Activated CD4-positive, alpha-beta T cell treated with anti-CD3 and anti-CD28 coated beads, Interleukin-10, Interleukin-2, amounts not matched to agents 100 ng/mL and 50 ng/mL, durations not matched to agents 16 hours and 8 hours (primary cell): ENCODE data around the gene RFX4.
A peak's percentile ranks its signal among the peaks of the same experiment; 100 is the strongest.

ENCODE experiments used
- DNase-seq: peaks from one replicate; pipeline ENCODE4 v3.0.0-alpha.2; 2020

The RFX4 gene

DNA sequence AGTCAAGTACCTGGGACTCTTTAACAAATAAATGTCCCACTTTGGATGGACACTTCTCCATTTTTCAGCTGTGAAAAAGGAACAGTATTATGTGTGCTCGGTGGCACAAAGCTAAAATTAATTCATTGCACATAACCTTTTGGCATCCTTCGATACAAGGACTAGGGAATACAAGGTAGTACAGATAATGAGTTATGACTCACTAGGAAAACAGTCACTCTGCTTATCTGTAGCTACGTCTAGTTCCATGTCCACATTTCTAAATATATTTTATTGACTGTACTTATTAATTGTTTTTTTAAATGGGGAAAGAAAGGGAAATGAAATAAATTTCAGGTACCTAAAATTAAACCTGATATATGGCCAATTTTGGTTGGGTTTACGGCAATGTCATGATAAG, 156.5 kb downstream of the RFX4 start:
- no peak for DNase-seq

DNA sequence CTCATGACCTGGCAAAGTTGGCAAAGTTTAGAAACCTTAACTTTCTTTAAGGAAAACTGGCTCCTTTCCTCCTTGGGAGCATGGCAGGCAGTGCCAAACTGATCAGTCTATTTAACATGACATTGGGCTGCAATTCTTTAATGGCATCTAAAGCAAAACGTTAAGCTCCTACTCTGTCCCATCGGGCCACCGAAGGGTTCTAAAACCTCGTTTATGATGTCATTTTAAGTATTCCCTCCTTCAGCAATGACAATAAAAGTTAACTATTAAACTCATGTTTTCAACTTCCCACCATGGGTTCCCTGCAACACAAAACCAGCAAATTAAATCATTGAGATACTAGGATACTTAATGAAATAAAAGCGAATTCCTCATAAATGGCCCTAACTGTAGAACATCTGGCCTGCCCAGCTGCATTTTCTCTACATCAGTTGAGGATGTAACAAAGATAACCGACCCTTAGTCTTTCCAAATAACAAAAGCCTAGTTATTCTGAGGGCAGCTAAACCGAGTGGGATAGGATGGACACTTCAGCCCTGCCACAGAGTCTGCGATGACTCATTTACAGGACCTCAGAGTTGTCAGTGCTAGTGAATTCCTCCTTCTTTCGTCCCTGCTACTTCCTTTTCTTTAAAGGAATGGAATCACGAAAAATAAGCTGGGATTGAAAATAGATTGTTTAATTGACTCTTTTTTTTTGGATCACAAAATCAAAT, 157.2 kb downstream of the RFX4 start:
- no peak for DNase-seq

DNA sequence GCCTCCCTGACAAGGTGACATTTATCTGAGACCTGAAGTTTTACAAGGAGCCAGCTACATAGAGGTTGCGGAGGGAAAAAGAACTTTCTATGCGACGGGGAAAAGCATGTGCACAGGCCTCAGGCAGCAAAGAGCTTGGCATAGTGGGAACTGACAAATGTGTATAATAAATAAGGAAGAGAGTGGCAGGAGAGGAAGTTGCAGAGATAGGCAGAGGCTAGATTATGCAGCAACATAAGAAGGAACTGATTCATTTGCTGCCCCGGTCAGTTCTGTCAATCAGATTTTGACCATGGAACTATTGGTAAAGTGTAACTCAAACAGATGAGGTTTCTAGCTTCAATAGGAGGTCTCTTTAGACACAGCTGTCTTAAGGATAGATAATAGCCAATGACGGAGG, 158.0 kb downstream of the RFX4 start:
- DNase-seq: no peak

DNA sequence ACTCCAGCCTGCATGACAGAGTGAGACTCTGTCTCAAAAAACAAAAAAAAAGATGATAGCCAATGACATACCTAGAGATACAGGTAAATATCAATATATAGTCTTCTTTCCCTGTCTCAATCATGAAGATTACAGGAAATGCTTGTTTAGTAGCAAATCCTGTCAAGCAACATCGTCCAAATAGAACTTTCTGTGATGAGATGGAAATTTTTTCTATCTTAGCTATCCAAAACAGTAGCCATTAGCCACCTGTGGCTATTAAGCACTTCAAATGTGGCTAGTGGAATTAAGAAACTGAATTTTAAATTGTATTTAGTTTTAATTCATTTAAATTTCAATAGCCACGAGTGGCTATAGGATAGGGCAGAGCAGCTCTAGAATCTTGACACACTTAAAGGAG, 158.4 kb downstream of the RFX4 start:
- no peak for DNase-seq

DNA sequence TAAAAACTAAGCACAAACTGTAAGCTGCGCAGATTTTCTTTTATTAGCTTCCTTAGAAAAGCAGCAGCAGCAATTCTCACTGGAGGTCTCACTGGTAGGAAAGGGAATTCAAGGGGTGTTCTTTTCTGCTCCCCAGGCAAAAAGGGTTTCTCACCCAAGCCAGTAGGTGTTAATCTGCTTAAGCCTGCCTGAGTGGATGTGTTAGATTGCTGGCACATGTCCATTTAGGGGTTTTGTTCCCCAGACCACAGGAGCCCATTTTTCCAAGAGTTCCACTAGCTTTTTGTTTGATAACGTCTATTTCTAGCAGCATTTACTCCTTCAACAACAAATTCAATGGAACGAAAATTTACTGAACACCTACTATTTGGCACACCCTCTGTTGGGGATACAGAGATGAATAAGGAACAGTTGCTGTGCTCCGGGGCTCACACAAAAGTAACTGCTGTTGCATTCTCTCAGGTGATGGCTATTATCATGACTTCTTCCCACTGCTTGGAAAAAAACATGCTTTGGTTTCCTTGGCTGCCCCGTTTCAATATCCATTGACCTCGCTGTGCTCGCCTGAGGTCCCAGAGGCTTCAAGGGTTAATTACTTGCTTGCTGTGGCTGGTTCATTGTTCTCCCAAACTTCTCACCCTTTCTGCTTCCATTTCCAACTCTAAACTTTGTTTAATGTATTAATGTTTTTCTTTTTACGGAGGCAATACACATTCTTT, 160.6 kb downstream of the RFX4 start:
- DNase-seq: no peak

DNA sequence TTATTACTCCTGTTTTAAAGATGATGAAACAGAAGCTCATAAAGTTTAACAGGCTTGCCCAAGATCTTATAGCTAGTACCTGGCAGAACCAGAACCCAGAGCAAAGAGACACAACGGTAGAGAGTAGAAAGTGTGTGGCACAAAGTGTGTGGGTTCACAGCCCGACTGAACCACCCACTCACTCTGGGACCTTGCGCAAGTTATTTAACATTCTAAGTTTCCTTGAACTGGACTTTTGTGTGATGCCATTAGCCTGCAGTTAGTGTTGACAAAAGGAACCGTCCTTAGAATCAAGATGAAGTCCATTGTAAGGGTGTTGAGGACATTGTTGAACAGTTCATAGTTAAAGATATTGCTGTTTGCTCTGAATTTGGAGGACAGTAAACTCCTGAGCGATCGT, 161.8 kb downstream of the RFX4 start:
- no peak for DNase-seq

DNA sequence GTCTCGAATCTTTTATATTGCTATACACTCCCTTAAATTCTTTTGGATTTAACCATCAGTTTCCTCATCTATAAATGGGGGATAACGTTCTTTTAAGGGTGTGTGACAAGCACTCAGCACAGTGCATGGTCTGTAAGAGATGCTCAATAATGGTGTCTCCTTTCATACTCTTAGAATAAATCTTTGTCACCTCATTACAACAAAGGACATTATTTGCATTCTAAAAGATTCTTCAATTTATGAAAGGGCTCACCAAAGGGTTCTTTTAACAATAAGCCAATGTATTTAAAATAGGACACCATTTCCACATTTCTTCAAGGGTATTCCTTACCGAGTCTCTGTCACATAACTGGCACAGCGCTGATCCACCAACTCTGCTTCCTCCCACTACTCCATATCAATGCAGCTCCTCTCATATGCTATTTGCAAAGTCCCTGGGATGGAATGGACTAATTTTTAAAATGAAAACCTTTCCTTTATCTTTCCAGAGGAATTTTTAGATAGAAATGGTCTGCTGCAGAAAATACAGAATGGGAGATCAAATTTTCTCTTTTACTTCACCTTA, 162.5 kb downstream of the RFX4 start:
- no peak for DNase-seq

DNA sequence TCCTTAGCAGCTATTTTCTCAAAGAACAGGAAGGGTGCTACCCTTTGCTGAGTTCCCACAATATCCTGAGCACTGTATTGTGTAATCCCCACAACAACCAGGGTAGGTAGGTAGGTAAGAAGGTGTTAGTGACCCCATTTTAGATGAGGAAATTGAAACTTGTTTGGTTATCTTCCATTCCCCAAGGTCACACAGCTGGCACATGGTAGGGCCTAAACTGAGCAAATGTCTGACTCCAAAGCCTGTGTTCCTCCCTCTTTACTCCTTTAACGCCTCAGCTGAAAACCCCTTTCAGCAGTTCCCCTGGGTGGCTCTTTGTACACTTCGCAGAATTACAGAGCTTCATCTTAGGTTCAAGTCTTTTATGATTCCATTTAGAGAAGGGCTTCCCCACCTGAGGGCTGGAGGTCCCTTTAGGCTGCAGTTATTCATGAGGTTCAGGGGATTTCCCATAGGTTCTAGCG, 165.2 kb downstream of the RFX4 start:
- DNase-seq: peak; percentile 6

DNA sequence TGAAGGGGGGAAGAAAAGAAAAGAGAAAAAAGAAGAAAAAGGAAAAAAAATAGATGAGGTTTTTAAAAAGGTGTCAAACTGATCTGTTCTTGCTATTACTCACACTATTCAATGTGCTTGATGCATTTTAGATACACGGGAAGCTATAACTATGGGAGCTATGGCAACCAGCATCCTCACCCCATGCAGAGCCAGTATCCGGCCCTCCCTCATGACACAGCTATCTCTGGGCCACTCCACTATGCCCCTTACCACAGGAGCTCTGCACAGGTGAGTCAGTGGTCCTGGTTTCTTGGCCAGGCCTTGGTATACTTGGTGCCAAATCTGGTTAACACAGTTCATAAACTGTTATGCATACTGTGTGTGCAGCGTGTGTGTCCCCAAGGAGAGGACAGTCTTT, 167.7 kb downstream of the RFX4 start:
- peak; percentile 25 for DNase-seq

DNA sequence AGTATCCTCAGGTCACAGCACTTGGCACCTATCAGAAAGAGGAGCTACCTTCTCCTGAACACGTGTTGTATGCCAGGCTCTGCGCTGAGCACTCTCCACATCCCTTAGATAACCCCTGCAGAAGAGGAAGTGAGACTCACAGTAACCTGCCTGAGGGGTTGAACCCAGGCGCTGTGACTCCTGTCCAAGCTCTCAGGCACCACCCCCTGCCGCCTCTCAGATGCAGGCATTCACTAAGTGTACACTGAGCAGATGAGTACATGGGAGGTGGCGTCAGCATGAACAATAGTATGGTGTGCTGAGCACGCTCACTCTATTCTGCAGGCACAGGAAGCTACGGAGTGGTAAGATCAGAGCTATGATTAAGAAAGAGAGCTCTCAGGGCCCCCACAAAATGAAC, 170.7 kb downstream of the RFX4 start:
- DNase-seq: peak; percentile 65

DNA sequence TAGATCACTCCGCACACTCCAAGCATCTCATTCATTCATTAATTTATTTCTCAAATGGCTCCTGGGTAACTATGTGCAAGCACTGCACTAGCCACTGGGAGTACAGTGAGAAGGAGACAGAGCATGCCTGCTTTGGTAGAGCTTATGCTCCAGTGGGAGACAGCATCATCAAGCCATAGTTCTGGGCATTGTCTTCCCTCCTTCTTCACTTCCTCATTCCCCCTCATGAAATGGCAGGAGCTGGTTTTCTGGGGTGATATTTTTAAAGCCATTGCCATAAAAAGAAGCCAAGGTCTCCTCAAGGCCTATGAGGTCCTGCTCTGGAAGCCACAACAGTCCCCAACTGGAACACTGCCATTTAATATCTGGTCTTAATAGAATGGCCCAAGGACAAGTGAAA, 171.5 kb downstream of the RFX4 start:
- no peak for DNase-seq

DNA sequence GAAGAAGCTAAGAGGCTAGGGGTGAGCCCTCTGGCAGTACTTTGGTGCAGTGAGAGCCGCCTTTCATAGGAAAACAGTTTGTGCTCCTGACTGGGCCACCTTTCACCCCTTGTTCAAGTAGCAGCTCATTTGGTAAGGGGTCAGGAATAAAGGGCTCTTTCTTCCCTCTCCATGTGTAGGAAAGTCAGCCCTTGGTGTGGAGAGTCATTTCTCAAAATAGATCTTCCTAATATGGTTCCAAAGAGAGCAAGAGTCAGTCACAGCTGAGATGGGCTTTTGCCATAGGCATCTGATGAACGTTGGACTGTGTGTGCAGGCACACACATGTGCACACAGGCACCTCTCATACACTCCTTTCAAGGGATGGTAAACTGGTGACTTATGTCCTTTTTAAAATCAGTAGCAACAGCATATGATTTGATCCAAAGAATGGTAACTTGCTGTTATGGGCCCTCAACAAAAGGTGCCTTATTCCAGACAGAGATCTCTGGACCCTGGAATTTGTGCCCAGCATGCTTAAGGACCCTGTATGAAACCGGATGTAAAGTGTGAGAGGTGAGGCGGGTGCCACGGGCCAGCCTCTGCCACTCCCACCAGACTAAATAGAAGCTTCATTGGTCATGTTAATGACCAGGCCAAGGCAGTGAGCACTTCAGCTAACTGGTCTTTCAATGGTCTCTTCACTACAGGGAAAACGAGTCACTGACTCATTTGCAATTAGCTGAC, 175.0 kb downstream of the RFX4 start:
- no peak for DNase-seq

DNA sequence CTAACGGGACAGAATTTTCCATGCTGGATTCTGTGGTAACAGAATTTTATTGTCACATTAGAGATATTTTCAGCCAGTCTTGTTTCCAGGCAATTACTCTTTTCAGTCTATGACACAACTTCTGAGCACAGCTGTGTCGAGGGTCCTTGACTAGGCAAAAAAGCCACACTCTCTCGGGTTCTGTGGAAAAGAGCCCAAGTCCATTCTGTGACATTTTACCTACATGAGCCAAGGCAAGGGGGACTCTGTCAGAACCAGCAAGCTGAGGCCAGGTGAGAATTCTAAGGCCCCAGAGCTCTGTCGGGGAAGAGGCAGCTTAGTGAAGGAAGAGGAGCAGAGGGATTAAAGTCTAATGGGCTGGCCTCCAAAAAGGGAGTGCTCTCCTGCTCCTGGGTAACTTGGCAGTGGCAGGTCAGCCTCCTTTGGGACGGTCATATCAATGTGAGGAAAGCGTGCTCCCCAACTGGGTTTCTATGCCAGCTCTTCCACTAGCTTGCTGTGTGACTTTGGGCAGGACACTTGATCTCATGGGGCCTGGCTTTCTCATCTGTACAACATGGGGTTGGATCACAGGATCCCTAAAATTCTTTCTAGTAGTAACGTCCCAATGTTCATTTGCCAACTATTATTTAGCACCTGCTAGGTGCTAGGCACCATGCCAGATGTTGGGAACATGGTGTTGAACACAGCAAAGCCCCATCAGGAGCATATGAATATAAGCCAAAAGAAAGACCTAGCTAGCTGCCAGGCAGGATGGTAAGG, 175.7 kb downstream of the RFX4 start:
- no peak for DNase-seq

DNA sequence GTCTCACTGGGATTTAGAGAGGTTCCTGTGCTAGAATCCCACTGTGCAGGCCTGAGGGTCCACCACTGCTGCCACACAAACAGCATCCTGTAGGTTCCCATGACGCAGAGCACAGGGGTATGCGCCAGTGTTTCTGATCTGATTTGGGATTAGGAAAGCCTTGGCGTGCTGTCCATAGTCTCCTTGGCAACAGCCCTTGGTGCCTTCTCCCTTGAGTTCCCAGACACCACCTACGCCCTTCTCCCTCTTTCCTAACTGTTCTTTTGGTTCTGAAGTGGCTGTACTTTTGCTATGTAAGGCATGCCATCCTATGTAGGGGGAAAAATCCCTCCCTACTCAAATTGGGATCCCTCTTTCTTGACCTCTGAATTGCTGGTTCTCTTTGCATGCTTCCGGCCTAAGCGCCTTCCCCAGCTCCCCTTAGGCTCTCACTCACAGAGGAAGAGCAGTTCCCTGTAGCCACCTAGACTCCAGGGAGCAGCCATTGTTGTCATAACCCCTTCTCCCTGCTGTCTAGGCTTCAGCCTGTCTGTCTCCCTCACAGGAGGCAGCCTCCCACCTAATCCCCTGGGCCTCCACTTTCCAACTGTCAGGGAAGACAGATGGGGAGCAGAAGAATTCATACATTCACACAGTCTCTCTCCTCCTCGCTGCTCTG, 176.9 kb downstream of the RFX4 start:
- DNase-seq: no peak

DNA sequence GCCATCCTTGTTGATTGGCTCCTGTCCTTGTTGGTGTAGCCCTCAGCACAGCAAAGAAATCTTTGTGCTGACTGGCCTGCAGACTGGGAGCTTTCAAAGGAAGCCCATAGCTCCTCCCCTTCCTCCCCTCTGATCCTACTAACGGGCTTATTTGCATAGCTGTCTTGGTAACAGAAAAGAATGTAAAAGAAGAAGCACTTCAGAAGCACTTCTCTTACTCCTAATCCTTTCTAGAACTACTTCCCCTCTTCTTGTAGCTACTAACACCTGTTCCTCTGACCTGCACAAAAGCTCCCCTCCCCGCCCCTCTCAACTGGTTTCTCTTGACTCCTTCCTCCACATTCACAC, 177.4 kb downstream of the RFX4 start:
- no peak for DNase-seq

DNA sequence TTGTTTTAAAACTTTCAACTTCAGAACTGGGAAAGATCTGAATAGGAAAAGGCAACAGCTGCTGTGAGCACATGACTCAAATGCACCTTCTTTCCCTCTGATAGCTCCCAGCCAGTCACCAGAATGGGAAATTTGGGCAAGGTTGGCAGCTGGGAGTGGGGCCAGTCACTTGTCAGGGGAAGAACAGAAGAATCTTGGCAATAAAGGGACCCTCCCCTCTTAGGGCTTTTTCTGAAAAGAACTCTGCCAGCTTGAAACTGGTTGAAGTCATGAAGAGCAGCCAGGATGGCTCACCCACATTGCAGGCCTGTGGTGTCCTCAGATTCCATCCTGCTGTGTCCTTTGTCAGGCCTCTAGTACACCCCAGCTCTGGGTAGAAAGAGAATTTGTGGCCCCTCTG, 181.4 kb downstream of the RFX4 start:
- no peak for DNase-seq

DNA sequence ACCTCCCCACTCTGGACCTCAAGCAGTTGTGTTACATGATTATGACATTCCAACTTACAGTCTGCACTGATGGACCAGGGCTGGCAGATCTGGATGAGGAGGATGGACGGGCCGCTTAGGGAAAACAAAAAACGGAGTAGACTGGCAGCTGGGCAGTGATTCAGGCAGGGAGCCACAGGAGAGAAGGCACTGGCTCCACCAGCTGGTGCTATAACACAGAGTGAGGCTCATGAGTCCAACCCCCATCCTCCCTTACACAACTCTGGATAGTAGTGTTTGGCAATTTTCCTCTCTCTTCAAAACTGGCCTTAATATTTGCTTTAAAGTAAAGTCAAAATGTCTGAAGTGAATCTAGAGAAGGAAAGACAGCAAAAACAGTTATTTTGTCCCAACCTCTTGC, 181.9 kb downstream of the RFX4 start:
- no peak for DNase-seq

DNA sequence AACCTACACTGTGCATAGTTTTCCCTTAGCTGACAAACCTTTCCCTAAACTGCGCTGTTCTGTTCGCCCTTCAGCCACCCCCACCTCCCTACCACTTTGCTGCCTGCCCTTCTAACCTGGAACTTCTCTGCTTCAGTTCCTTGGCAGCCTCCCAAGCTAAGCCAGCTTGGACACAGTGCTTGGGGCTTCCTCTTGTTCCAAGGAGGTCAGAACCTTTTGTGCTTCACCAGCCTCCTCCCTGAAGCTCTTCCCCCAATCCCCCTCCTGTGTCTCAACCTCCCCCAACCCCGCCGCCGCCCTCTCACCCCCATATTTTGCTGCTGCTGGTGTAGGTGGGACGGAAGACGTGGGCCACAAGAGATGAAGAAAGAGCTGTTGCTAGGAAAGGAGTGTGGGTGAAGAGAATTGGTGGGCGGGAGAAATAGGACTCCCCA, 183.6 kb downstream of the RFX4 start:
- DNase-seq: no peak

DNA sequence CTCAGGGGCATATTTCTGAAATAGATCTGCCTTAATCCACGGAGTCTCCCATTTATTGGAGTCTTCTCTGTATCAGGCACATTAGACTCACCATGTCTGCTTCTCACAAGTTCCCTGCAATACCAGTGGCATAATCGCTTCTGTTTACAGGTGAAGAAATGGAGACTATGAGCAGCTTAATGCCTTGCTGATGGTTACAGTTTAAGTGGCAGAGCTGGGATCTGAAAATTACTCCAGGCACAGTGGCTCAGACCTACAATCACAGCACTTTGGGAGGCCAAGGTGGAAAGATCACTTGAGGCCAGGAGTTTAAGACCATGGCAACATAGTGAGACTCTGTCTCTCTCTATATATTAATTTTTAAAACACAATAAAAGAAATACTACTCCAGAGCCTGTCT, 184.4 kb downstream of the RFX4 start:
- DNase-seq: no peak

DNA sequence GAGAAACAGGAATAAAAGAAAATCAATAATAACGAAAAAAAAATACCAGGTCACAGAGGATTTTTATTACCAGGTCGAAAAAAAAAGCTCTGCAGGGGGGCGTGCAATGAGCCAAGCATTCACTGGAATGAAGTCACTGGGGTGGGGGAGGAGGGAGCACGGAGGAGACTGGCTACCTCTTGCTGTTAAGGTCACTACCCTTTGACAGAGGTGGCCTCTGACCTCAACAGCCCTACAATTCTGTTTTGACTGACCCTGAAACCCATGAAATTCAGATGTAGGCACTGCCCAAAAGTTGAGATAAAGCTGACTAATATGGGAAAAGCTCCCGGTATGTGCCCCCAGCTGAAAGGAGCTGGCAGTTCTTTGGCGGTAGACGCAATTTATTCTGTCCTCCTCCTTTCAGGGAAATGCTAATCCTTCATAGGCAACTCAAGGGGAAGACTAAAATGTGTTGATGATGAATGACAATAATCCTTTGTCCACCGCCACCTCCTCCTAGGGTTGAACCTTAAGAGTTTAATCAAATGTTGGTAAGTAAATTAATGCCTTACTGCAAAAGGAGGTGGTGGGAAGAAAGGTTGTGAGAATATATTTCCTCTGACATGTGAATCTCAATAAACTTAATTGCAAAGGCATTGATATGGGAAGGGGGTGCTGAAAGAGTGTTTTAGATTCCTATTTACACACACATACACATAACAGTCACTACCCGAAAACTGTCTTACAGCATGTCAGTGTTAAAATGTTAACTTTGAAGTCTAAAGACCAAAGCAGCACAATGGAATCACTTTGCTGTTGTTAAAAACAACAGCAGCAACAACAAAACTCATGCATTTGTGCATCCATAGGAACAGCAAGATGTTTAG, 185.4 kb downstream of the RFX4 start:
- no peak for DNase-seq

DNA sequence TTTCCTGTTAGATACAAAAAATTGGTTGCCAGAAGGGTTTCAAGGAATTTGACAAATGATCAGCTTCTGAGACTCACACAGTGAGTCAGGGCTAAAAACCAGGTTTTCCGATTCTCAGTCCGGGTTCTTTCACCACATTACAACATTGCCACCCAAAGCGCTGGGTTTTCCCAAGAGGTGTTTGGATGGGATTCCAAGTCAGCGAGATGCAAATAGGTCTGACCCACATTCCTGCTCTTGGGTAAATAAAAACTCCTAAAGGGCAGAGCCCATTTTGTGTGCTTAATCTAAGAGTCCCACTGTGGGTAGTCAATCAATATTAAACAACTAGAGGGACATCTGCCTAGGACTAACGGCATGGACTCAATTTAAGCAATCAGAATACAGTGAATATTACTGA, 186.3 kb downstream of the RFX4 start:
- DNase-seq: no peak
